ENCODE data around the gene NAPB.

NAPB gene

DNA sequence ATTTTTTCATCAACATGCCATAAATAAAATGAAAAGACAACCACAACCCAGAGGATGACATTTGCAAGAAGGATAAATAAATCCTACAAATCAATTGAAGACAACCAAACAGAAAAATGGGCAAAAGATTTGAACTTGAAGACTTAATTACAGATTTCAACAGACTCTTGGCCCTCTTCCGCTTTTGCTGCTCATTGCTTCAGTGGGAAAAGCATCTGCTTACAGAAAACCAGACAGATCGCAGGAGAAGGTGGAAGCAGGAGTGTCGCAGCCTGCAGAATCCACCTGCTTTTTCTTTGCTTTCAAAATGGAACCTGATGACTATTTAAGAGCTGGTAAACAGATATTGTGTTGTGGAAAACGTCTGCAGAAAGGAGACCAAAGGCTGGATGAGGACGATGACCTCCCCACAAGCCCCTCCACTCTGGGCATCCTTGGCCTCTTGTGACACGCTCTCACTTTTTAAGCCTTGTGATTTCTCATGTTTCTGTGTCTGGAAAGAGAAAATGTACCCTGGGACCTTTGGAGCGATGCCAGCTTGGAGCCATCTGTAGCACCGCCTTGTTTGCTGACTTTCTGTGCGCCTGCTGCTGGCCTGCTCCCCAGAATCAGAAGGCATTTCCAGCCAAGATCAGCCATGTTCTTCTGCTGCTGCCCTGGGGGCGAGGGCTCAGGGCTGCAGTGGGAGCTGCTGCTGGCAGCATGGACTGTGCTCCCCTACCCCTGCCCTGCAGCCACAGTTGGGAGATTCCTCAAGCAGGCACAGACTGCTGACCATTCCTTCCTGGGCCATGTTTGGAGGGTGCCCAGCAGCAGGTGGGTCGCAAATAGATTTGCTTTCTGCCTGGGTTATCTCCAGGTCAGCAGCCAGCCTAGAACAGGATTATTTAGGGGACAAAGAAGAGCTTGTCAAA, 14.6 kb upstream of the NAPB start:
- Histone ChIP-seq H3K9me3 (ENCODE audit: severe bottlenecking) (no peaks in the 10 kb centered on the region), H3K27ac (peak overlapping the region; percentile 93), H3K36me3 (no peaks in the 10 kb centered on the region), H3K4me3 (ENCODE audit: low read depth, low read length) (no peak overlapping the region), H3K27me3 (ENCODE audit: insufficient read depth, low read depth, severe bottlenecking) (no peaks in the 10 kb centered on the region)
- DNase-seq: no peak
- TF ChIP-seq, protein P1, sequence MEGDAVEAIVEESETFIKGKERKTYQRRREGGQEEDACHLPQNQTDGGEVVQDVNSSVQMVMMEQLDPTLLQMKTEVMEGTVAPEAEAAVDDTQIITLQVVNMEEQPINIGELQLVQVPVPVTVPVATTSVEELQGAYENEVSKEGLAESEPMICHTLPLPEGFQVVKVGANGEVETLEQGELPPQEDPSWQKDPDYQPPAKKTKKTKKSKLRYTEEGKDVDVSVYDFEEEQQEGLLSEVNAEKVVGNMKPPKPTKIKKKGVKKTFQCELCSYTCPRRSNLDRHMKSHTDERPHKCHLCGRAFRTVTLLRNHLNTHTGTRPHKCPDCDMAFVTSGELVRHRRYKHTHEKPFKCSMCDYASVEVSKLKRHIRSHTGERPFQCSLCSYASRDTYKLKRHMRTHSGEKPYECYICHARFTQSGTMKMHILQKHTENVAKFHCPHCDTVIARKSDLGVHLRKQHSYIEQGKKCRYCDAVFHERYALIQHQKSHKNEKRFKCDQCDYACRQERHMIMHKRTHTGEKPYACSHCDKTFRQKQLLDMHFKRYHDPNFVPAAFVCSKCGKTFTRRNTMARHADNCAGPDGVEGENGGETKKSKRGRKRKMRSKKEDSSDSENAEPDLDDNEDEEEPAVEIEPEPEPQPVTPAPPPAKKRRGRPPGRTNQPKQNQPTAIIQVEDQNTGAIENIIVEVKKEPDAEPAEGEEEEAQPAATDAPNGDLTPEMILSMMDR (IDR thresholded peaks at IDR 0.05; ENCODE audit: low read depth, low read length): no peak

DNA sequence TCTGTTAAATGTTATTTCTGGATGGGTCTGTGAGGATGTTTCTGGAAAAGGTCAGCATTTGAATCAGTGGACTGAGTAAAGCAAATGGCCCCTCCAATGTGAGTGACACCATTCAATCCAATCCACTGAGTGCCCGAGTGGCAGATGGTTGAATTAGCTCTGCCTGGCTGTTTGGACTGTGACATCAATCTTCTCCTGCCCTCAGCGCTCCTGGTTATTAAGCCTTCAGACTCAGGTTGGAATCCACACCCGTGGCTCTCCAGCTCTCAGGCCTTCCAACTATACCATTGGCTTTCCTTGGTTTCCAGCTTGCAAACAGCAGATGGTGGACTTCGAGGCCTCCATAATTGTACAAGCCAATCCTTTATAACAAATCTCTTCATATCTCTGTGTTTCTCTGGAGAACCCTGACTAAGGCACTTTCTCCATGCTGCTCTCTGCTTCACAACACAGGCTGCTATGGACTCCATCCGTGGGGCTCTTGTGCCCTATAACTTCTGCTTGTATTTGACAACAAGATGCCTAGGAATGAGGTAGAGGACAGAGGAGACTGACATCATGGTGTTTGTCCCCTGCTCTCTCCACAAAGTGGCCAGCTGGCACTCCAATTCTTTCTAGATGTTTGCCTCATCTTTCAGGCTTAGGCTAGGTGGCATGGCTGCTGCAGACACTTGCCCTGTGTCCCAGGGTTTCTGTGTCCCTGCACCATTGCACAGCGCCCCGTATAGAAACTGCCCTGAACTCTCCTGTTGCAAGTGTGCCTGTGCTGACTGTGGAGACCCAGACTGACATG, 13.4 kb upstream of the NAPB start:
- H3K4me3 ChIP-seq (ENCODE audit: low read depth, low read length): no peak overlapping the region
- H3K36me3 ChIP-seq: no peaks in the 10 kb centered on the region
- H3K27ac ChIP-seq: peak overlapping the region; percentile 93
- no peaks in the 10 kb centered on the region for H3K27me3 ChIP-seq (ENCODE audit: insufficient read depth, low read depth, severe bottlenecking)
- peak; percentile 91 for DNase-seq
- TF ChIP-seq, protein P1 (IDR thresholded peaks at IDR 0.05; ENCODE audit: low read depth, low read length): no peak
- no peaks in the 10 kb centered on the region for H3K9me3 ChIP-seq (ENCODE audit: severe bottlenecking)

DNA sequence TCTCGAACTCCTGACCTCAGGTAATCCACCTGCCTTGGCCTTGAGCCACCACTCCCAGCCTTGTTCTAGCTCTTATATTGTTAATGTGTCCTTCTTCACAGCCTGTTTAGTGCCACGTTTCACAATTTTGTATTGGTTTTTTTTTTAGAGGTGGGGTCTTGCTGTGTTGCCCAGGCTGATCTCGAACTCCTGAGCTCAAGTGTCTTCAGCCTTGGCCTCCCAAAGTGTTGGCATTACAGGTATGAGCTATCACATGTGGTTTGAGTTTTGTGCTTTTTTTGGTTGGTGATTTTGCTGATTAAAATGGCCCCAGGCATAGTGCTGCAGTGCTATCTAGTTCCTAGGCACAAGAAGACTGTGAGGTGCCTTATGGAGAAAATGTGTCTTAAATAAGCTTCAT, 12.3 kb upstream of the NAPB start:
- TF ChIP-seq, protein P1 (IDR thresholded peaks at IDR 0.05; ENCODE audit: low read depth, low read length): no peak
- Histone ChIP-seq H3K36me3 (no peaks in the 10 kb centered on the region), H3K27ac (peak overlapping the region; percentile 93)

DNA sequence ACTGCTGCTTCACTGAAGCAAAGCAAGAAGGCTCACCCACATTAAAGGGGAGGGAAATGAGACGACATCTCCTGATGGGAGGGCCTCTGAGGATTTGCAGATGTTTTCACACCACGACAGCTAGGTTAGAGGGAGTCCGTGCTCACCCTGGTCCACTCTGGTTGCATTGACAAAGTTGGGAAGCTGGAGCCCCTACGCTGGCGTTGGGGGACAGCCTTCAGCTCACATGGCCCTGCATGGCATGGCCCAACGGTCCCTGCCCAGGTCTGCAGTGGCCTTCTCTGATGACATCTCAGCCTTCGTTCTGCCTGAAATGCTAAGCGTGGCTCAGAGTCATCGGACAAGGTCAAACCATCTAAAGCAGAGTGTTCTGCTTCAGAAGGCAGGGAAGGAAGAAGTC, 3.8 kb upstream of the NAPB start:
- Histone ChIP-seq H3K36me3 (no peaks in the 10 kb centered on the region), H3K27me3 (ENCODE audit: insufficient read depth, low read depth, severe bottlenecking) (no peaks in the 10 kb centered on the region), H3K27ac (no peak overlapping the region), H3K4me3 (ENCODE audit: low read depth, low read length) (no peak overlapping the region), H3K9me3 (ENCODE audit: severe bottlenecking) (no peaks in the 10 kb centered on the region)
- TF ChIP-seq, protein P1 (IDR thresholded peaks at IDR 0.05; ENCODE audit: low read depth, low read length): no peak
- DNase-seq: no peak

More for the DNA sequence above, 12.3 kb upstream of the NAPB start:
- H3K9me3 ChIP-seq (ENCODE audit: severe bottlenecking): no peaks in the 10 kb centered on the region
- no peak overlapping the region for H3K4me3 ChIP-seq (ENCODE audit: low read depth, low read length)
- no peaks in the 10 kb centered on the region for H3K27me3 ChIP-seq (ENCODE audit: insufficient read depth, low read depth, severe bottlenecking)
- DNase-seq: no peak

DNA sequence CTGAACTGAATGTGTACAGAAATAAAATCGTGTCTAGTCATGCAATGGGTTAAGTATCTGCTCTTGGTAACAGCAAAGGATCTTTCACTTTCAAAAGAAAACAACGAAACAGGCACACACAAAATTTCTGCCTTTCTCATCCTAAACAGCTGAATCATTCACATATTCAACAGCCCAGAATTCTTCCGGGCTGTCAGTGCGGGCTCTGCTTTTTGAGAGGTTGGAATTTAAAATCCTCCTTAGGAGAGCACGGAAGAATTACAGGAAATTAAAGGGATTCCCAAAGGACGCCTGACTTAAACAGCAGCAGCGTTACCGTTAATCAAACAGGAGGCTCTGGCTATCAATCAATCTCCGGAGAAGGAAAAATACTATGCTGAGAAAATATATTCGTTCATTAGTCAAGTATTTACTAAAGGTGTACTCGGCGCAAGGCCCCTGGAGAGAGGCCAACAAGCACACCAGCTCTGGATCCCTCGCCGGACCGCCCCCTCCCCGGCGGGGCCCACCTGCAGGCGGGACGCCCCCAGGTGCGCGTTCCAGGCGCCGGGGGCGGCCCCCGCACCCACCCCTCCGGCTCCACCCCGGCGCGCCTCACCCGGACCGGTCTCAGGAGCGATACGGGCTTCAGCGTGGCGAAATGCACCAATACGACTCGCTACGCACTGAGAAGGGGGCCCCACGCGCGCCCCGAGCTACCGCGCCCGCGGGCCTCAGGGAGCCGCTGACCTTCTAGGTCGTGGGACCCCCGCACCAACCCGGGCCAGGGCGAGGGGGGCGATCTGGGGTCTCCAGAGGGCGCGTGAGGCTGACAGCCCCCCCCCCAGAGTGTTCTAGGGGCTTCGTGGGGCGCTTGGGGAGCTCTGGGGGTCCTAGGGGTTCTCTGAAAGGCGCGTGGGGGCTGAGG, 1.0 kb downstream of the NAPB start:
- no peak for DNase-seq
- Histone ChIP-seq H3K27ac (peak overlapping the region; percentile 86), H3K36me3 (peaks cover 4% of the 10 kb centered on the region), H3K4me3 (ENCODE audit: low read depth, low read length) (peak overlapping the region; percentile 83), H3K9me3 (ENCODE audit: severe bottlenecking) (no peaks in the 10 kb centered on the region), H3K27me3 (ENCODE audit: insufficient read depth, low read depth, severe bottlenecking) (no peaks in the 10 kb centered on the region)
- TF ChIP-seq, protein P1 (IDR thresholded peaks at IDR 0.05; ENCODE audit: low read depth, low read length): no peak
